Parathyroid adenoma (tissue), 2 donors: ENCODE results near the gene APBB3.
A peak's percentile ranks its signal among the peaks of the same experiment; 100 is the strongest.

ENCODE experiments used
- H2AFZ ChIP-seq: fragments of 300-600 bp; sonication (generic); one replicate; pipeline ENCODE4 v1.7.0; 2017; ENCODE audit warnings: antibody characterized with exemption, mild to moderate bottlenecking
- H3K27ac ChIP-seq: fragments of 300-600 bp; sonication (generic); one replicate; pipeline ENCODE4 v1.7.0; 2017
- H3K27me3 ChIP-seq: fragments of 300-600 bp; sonication (generic); one replicate; pipeline ENCODE4 v1.7.0; 2017; ENCODE audit warnings: low read length; ENCODE audit not compliant: control insufficient read depth, insufficient read depth
- H3K36me3 ChIP-seq: fragments of 300-600 bp; sonication (generic); one replicate; pipeline ENCODE4 v1.7.0; 2017; ENCODE audit warnings: low read length; ENCODE audit not compliant: control insufficient read depth, insufficient read depth
- H3K4me1 ChIP-seq: fragments of 300-600 bp; sonication (generic); one replicate; pipeline ENCODE4 v1.7.0; 2017; ENCODE audit warnings: control low read depth
- H3K4me2 ChIP-seq: fragments of 300-600 bp; sonication (generic); one replicate; pipeline ENCODE4 v1.7.0; 2017; ENCODE audit warnings: low read length
- H3K4me3 ChIP-seq: fragments of 300-600 bp; sonication (generic); one replicate; pipeline ENCODE4 v1.7.0; 2017; ENCODE audit warnings: low read depth, low read length
- H3K79me2 ChIP-seq: fragments of 300-600 bp; sonication (generic); one replicate; pipeline ENCODE4 v1.7.0; 2017; ENCODE audit warnings: control low read depth
- H3K9ac ChIP-seq: fragments of 300-600 bp; sonication (generic); one replicate; pipeline ENCODE4 v1.7.0; 2017; ENCODE audit warnings: mild to moderate bottlenecking
- H3K9me3 ChIP-seq: fragments of 300-600 bp; sonication (generic); one replicate; pipeline ENCODE4 v1.7.0; 2017; ENCODE audit warnings: low read length; ENCODE audit not compliant: control insufficient read depth
- CTCF ChIP-seq: fragments of 300-600 bp; sonication (generic); IDR thresholded peaks from one replicate; pipeline ENCODE4 v1.7.0; 2017; ENCODE audit warnings: antibody characterized with exemption, mild to moderate bottlenecking
- donor health status: primary hyperparathyroidism.

Gene APBB3

GRCh38 chr5:140563596-140563995 is 802 bp downstream of the APBB3 start:
- Histone ChIP-seq H3K9me3 (no peaks in the 10 kb centered on the region), H3K27me3 (no peaks in the 10 kb centered on the region), H3K79me2 (no peaks in the 10 kb centered on the region), H3K9ac (no peak overlapping the region), H3K4me2 (peak overlapping the region; percentile 82), H3K36me3 (no peaks in the 10 kb centered on the region), H2AFZ (peak overlapping the region; percentile 88), H3K4me3 (peak overlapping the region; percentile 80), H3K27ac (peak overlapping the region; percentile 75), H3K4me1 (peaks cover 19% of the 10 kb centered on the region)
- no peak for TF ChIP-seq CTCF

- no peak for TF ChIP-seq CTCF
- H3K36me3 ChIP-seq, result no peaks in the 10 kb centered on the region
- H3K9ac ChIP-seq, result no peak overlapping the region
- no peaks in the 10 kb centered on the region for H3K9me3 ChIP-seq
- H3K4me1 ChIP-seq, result peaks cover 19% of the 10 kb centered on the region
- no peak overlapping the region for H3K4me2 ChIP-seq
- H2AFZ ChIP-seq, result no peak overlapping the region
- H3K79me2 ChIP-seq, result peaks cover 2% of the 10 kb centered on the region
- H3K27ac ChIP-seq, result no peak overlapping the region
- no peaks in the 10 kb centered on the region for H3K27me3 ChIP-seq
- no peak overlapping the region for H3K4me3 ChIP-seq
Observed at GRCh38 chr5:140561753-140562523, 2.5 kb downstream of the APBB3 start.

- Histone ChIP-seq H2AFZ (no peak overlapping the region), H3K27ac (no peak overlapping the region), H3K27me3 (no peaks in the 10 kb centered on the region), H3K9ac (no peak overlapping the region), H3K9me3 (no peaks in the 10 kb centered on the region), H3K4me1 (peaks cover 18% of the 10 kb centered on the region), H3K79me2 (peaks cover 10% of the 10 kb centered on the region), H3K4me3 (no peak overlapping the region), H3K4me2 (no peak overlapping the region), H3K36me3 (no peaks in the 10 kb centered on the region)
- TF ChIP-seq CTCF, result no peak
Observed at GRCh38 chr5:140560227-140560626, 4.2 kb downstream of the APBB3 start.

GRCh38 chr5:140558542-140558941 is 5.9 kb downstream of the APBB3 start:
- Histone ChIP-seq H3K4me3 (no peak overlapping the region), H3K4me1 (peaks cover 14% of the 10 kb centered on the region), H2AFZ (no peak overlapping the region), H3K9ac (no peak overlapping the region), H3K4me2 (no peak overlapping the region), H3K27ac (no peak overlapping the region), H3K9me3 (no peaks in the 10 kb centered on the region), H3K36me3 (no peaks in the 10 kb centered on the region), H3K27me3 (no peaks in the 10 kb centered on the region), H3K79me2 (peaks cover 18% of the 10 kb centered on the region)
- no peak for TF ChIP-seq CTCF

GRCh38 chr5:140557965-140558364 is 6.4 kb downstream of the APBB3 start:
- H3K79me2 ChIP-seq, result peaks cover 18% of the 10 kb centered on the region
- H3K4me3 ChIP-seq, result no peak overlapping the region
- H3K27ac ChIP-seq, result peak overlapping the region; percentile 83
- H3K4me1 ChIP-seq, result peaks cover 8% of the 10 kb centered on the region
- peak overlapping the region; percentile 89 for H3K4me2 ChIP-seq
- H3K36me3 ChIP-seq, result no peaks in the 10 kb centered on the region
- no peaks in the 10 kb centered on the region for H3K9me3 ChIP-seq
- no peak for TF ChIP-seq CTCF
- H3K9ac ChIP-seq, result no peak overlapping the region
- H2AFZ ChIP-seq, result peak overlapping the region; percentile 90
- H3K27me3 ChIP-seq, result no peaks in the 10 kb centered on the region
